HL-60 (cell line): ENCODE results near the gene CFAP61.

Experiments used
- DNase-seq, 2 experiments: peaks; one replicate each; pipeline ENCODE4 v3.0.0-alpha.2; 2010 to 2020; ENCODE audit warnings: low read depth in 1 of 2, low spot score in 1 of 2
- H3K27ac ChIP-seq: fragments of 250-450 bp; sonication (Bioruptor Pico); replicated peaks from 2 replicates; pipeline ENCODE4 v1.5.1; 2020; ENCODE audit warnings: mild to moderate bottlenecking, moderate library complexity
- H3K27me3 ChIP-seq: fragments of 250-450 bp; sonication (Bioruptor Pico); 2 replicates; pipeline ENCODE4 v1.5.1; 2021; ENCODE audit warnings: mild to moderate bottlenecking, moderate library complexity; ENCODE audit not compliant: insufficient read depth, poor library complexity, severe bottlenecking
- H3K4me3 ChIP-seq: replicated peaks from 2 replicates; pipeline ENCODE4 v1.5.1; 2011; ENCODE audit warnings: mild to moderate bottlenecking, control low read depth, low read length; ENCODE audit not compliant: insufficient read depth
- GABPA ChIP-seq: IDR thresholded peaks from 2 replicates; pipeline ENCODE4 v1.6.1; 2012; ENCODE audit warnings: low read depth
- POLR2AphosphoS5 ChIP-seq: IDR thresholded peaks from 2 replicates; pipeline ENCODE4 v1.6.1; 2012; ENCODE audit warnings: low read depth
- SPI1 ChIP-seq: IDR thresholded peaks from 2 replicates; pipeline ENCODE4 v1.6.1; 2012; ENCODE audit warnings: low read depth, mild to moderate bottlenecking, borderline replicate concordance
- TF ChIP-seq, protein P1 (sequence below): IDR thresholded peaks from one replicate; pipeline ENCODE4 v1.5.1; 2011; ENCODE audit warnings: low read length, control low read depth, inconsistent platforms; ENCODE audit not compliant: insufficient read depth
- TF ChIP-seq, protein P2 (sequence below): IDR thresholded peaks from 2 replicates; pipeline ENCODE4 v1.6.1; 2012; ENCODE audit warnings: low read depth; ENCODE audit not compliant: insufficient replicate concordance

Gene CFAP61

DNA sequence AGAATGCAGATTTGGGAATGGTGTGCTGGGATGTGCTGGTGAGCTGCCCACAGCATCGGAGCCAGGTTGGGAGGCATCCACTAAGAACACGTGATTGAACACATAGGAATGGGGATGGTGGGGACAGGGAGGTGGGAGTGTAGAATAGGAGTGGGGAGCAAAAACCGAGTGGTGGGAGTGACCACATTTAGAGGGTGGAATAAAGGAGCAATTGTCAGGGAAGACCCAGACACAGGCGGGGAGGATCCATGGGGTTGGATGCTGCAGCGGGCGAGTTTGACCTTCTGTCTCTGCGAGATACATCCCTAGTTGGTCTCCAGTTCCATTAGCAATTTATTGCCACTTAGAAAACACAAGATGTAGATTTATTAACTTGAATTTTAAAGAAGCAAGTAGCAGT lies 30.5 kb upstream of the CFAP61 start:
- Histone ChIP-seq H3K27ac (no peak overlapping the region), H3K4me3 (no peak overlapping the region), H3K27me3 (no peaks in the 10 kb centered on the region)
- no peak for DNase-seq
- TF ChIP-seq GABPA (no peak), SPI1 (no peak)

DNA sequence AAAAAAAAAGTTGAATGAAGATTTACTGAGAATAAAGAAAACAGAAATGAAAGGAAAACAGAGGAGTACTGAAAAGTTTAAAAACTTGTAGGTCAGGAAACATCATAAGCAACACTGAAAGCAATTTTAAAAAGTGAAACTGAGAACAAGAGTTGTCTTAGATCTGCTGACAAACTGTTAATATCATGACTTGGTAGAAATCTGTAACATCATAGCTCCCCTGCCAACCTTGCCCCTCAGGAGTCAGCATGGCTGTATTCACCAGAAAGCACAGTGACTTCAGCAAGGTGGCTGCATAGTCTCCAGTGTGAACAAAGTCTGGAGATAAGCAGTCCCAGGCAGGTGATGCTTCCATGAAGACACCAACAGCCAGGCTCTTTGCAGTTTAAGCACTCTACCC lies 29.8 kb upstream of the CFAP61 start:
- H3K4me3 ChIP-seq: no peak overlapping the region
- TF ChIP-seq POLR2AphosphoS5: no peak
- TF ChIP-seq, protein P1, sequence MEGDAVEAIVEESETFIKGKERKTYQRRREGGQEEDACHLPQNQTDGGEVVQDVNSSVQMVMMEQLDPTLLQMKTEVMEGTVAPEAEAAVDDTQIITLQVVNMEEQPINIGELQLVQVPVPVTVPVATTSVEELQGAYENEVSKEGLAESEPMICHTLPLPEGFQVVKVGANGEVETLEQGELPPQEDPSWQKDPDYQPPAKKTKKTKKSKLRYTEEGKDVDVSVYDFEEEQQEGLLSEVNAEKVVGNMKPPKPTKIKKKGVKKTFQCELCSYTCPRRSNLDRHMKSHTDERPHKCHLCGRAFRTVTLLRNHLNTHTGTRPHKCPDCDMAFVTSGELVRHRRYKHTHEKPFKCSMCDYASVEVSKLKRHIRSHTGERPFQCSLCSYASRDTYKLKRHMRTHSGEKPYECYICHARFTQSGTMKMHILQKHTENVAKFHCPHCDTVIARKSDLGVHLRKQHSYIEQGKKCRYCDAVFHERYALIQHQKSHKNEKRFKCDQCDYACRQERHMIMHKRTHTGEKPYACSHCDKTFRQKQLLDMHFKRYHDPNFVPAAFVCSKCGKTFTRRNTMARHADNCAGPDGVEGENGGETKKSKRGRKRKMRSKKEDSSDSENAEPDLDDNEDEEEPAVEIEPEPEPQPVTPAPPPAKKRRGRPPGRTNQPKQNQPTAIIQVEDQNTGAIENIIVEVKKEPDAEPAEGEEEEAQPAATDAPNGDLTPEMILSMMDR: no peak
- H3K27ac ChIP-seq: no peak overlapping the region
- H3K27me3 ChIP-seq: no peaks in the 10 kb centered on the region
- no peak for DNase-seq

DNA sequence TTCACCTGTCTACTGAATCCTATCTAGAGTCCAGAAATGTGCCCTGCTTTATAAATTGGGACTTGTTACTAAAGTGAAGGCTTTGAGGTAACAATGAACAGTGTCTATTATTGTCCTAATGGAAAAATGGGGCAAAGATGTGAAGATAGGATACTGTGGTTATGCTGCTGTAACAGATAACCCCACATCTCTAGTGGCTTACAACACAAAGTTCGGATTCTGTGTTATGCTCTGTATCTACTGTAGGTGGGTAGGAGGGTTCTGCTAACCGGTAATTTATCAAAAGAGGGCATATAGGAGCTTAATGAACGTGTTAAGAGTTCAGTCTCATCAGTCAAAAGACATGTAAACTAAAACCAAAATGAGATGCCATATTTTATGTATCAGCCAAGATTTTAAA lies 28.9 kb upstream of the CFAP61 start:
- no peak for TF ChIP-seq POLR2AphosphoS5
- TF ChIP-seq GABPA: no peak
- no peak for TF ChIP-seq SPI1
- TF ChIP-seq, protein P1: no peak
- TF ChIP-seq, protein P2, sequence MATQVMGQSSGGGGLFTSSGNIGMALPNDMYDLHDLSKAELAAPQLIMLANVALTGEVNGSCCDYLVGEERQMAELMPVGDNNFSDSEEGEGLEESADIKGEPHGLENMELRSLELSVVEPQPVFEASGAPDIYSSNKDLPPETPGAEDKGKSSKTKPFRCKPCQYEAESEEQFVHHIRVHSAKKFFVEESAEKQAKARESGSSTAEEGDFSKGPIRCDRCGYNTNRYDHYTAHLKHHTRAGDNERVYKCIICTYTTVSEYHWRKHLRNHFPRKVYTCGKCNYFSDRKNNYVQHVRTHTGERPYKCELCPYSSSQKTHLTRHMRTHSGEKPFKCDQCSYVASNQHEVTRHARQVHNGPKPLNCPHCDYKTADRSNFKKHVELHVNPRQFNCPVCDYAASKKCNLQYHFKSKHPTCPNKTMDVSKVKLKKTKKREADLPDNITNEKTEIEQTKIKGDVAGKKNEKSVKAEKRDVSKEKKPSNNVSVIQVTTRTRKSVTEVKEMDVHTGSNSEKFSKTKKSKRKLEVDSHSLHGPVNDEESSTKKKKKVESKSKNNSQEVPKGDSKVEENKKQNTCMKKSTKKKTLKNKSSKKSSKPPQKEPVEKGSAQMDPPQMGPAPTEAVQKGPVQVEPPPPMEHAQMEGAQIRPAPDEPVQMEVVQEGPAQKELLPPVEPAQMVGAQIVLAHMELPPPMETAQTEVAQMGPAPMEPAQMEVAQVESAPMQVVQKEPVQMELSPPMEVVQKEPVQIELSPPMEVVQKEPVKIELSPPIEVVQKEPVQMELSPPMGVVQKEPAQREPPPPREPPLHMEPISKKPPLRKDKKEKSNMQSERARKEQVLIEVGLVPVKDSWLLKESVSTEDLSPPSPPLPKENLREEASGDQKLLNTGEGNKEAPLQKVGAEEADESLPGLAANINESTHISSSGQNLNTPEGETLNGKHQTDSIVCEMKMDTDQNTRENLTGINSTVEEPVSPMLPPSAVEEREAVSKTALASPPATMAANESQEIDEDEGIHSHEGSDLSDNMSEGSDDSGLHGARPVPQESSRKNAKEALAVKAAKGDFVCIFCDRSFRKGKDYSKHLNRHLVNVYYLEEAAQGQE: no peak
- no peaks in the 10 kb centered on the region for H3K27me3 ChIP-seq
- H3K4me3 ChIP-seq: no peak overlapping the region
- H3K27ac ChIP-seq: no peak overlapping the region
- no peak for DNase-seq

DNA sequence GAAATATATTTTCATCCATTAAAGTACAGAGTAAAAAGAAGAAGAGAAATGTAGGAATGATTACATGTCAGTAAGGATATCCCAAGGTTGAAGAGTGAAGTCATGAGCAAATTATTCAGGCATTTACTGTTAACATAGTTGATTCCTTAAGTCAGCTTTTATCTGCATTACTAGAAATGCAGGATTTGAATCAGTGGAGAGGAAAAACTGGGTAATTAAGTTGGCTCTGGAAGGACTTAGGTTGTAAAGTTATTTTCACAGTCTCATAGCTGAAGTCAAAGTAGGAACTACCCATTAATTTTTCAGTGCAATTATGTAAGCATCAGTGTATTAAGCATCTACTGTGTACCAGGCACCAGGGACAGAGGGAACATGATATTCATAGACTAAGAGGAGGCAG lies 27.4 kb upstream of the CFAP61 start:
- Histone ChIP-seq H3K27ac (no peak overlapping the region), H3K4me3 (no peak overlapping the region), H3K27me3 (no peaks in the 10 kb centered on the region)
- TF ChIP-seq, protein P1: no peak
- TF ChIP-seq SPI1 (no peak), POLR2AphosphoS5 (no peak), GABPA (no peak)
- TF ChIP-seq, protein P2: no peak
- no peak for DNase-seq
